Stimulated activated CD8-positive, alpha-beta memory T cell treated with anti-CD3 and anti-CD28 coated beads, Interleukin-2, amount 100 ng/mL, for 1 hour (primary cell): ENCODE data around the gene ECE2.
"Not testable (repeated sequence)": the region's sequence is repeated elsewhere in the genome, so short reads cannot be mapped to it uniquely, and the experiment has no call there.

Experiments used
- DNase-seq, 2 donors: peaks; one replicate each; pipeline ENCODE4 v3.0.0-alpha.2; 2020; ENCODE audit warnings: low read depth in 2 of 2

The ECE2 gene

DNA sequence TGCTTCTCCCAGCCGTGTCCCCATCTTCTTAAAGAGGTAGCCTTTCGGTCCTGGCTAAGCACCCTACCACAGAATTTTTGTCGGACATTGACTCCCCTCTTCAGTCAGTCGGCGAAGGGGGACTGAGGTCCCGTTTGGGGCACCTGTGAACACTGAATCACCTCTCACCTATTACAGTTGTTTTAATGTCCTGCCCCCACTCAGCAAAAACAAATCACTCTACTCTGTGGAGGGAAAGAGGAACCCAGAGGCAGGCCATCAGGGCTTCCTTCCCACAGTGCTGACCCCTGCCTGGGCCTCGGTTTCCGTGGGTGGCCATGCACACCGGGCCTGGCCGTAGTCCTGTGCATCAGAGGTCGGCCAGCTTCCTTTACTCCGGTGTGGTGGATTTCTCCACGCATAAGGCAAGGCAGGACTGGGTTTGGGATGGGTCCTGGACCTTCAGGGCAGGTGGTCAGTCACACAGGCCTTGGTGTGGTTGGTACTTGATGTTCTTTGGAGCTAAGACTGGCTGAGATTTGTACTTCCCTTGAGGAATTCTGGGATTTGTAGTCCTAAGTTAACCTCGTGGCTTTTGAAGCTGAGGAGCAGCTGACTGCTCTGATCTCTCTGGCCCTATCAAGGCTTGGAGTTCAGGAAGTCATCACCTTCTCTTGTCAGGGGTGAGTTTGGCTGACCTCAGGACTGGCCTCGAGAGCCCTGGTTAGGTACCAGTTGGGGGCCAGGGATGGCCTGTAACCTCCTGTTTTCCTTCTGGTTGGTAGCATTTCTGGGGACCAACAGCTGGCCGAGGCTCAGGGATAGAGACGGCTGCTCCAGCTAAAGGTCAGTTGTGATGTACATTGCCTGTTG is 61.0 kb downstream of the ECE2 start:
- no peak for DNase-seq

DNA sequence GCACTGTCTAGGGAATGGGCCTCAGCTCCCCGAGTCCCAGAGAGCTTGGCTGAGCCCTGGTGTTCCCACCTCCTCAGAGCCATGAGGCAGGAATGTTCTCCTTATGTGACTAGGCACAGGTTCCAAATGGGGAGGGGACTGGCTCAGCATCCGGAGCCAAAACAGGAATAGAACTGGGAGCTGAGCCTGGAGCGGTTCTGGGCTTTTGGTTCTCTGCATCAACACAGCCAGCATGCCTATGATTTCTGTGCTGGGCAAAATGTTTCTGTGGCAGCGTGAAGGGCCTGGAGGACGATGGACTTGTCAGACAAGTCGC is 61.5 kb downstream of the ECE2 start, which contains the start of gene FAM131A:
FAM131A (plus strand) TSS at position 202 of the 316 bp plus-strand sequence; CDS start at position 233, 31 bp downstream.
- no peak for DNase-seq

DNA sequence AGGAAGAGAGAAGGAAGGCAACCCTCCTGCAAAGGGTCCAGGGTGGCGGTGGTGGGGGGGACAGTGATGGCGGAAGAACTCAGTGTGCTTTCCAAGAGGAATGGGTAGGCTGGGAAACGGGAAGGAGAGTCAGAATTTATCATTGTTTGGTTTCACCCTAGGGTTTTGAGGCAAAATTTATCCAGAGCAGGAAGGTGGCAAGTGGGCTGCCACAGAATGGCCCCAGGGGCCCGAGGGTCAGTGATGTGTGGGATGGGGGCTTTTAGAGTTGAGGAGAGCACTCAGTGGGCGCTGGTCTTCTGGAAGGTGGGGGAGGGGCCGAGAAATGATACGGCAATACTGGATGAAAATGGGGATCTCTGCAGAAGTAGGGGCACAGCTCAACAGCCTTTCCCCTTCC is 62.2 kb downstream of the ECE2 start:
- no peak for DNase-seq

DNA sequence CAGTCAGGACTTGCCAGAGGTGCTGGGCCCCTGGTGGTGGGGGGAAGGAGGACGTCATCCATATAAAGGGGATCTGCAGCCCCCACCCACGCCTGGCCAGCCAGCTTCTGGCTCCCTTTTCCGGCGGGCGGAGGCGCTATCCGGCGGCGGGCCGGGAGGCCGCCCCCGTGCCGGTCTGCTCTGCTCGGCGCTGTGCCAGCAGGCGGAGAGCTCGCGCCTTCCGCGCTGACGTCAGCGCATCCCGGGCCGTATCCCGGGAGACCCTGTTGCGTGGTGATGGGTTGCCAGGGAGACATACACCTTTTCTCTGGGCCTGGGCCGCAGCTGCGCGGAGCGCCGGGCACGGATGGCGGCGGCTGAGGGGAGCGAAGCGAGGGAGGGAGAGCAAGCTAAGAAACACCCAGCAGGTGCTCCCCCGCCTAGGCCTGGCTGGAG is 62.7 kb downstream of the ECE2 start:
- DNase-seq, result no peak

DNA sequence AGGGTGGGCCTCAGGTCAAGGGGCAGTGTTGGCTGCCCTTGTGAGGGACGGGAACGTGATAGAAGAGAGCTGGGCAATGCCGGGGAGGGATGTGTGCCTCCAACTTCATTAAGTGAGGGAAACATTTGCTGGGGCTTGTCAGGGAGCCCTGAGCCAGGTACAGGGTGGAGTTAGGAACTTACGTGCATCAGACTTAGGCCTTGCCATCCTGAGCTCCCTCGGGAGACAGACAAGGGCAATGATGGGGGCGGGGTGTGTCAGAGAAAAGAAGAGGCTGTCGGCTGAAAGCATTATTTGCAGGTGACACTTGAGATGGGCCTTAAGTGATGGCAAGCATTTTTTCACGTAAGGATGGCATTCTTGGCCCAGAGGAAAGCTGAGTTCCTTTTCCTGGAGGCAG is 63.2 kb downstream of the ECE2 start:
- DNase-seq, result no peak

DNA sequence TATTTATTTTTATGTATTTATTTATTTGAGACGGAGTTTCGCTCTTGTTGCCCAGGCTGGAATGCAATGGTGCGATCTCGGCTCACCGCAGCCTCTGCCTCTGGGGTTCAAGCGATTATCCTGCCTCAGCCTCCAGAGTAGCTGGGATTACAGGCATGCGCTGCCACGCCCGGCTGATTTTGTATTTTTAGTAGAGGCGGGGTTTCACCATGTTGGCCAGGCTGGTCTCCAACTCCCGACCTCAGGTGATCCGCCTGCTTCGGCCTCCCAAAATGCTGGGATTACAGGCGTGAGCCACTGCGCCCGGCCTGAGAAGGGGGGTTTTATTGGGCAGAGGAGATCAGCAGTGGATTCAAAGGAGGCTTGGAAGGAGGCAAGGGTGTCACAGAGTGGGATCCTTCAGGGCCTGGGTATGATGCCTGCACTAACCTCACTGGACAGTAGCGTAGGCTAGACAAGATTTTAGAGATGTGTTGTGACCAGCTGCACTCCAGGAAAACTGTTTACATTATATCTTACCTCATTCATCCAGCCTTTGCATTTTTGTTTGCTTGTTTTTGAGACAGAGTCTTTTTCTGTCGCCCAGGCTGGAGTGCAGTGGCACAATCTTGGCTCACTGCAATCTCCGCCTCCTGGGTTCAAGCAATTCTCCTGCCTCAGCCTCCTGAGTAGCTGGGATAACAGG is 63.8 kb downstream of the ECE2 start:
- DNase-seq, result not testable (repeated sequence)

DNA sequence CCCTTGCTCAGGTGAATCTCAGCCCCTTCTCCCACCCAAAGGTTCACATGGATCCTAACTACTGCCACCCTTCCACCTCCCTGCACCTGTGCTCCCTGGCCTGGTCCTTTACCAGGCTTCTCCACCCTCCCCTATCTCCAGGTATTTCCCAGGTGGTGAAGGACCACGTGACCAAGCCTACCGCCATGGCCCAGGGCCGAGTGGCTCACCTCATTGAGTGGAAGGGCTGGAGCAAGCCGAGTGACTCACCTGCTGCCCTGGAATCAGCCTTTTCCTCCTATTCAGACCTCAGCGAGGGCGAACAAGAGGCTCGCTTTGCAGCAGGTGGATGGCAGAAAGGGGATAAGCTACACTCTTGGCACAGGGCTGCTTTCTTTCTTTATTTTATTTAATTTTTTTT is 66.1 kb downstream of the ECE2 start:
- no peak for DNase-seq
